Endothelial cell (in vitro differentiated cells): Measurements from ENCODE around the gene MUSK. TPM values are rescaled to one million over a fixed set of nuclear protein-coding genes. Genes with fewer than 3 reads are reported as not detected.

ENCODE experiments used
- DNase-seq: peaks from one replicate; pipeline ENCODE4 v3.0.0; 2021; ENCODE audit warnings: low spot score
- H3K27ac Mint-ChIP-seq: one replicate; pipeline ENCODE4 v1.8.0; 2021; ENCODE audit warnings: mixed read lengths, inconsistent platforms; ENCODE audit not compliant: unreplicated experiment
- H3K27me3 Mint-ChIP-seq: one replicate; pipeline ENCODE4 v1.8.0; 2021; ENCODE audit warnings: mild to moderate bottlenecking, moderate library complexity, mixed read lengths, inconsistent platforms; ENCODE audit not compliant: unreplicated experiment
- H3K36me3 Mint-ChIP-seq: one replicate; pipeline ENCODE4 v1.8.0; 2021; ENCODE audit warnings: mild to moderate bottlenecking, low read depth, mixed read lengths, inconsistent platforms; ENCODE audit not compliant: unreplicated experiment
- H3K4me1 Mint-ChIP-seq: one replicate; pipeline ENCODE4 v1.8.0; 2021; ENCODE audit warnings: mild to moderate bottlenecking, mixed read lengths, inconsistent platforms; ENCODE audit not compliant: unreplicated experiment
- H3K4me3 Mint-ChIP-seq: one replicate; pipeline ENCODE4 v1.8.0; 2021; ENCODE audit warnings: mild to moderate bottlenecking, mixed read lengths, inconsistent platforms; ENCODE audit not compliant: unreplicated experiment
- H3K9me3 Mint-ChIP-seq: one replicate; pipeline ENCODE4 v1.8.0; 2021; ENCODE audit warnings: mixed read lengths, inconsistent platforms; ENCODE audit not compliant: unreplicated experiment
- total RNA-seq: library from RNA; stranded (reverse); fragmentation: NEBNext Ultra II Directional; extraction: Animal tissue kit (Norgen Biotek cat#: 25700); gene quantifications from one replicate; pipeline ENCODE4 v1.2.1, GENCODE V29; 2021; ENCODE audit not compliant: unreplicated experiment
- TF ChIP-seq, protein P1 (sequence below): fragments of 200-600 bp; sonication (generic); IDR thresholded peaks from one replicate; pipeline ENCODE4 v1.5.0; 2021; ENCODE audit warnings: antibody characterized with exemption; ENCODE audit not compliant: unreplicated experiment

MUSK gene
- total RNA-seq, 1 donor from 2014 or later = not detected

- Mint-ChIP-seq H3K9me3 (no peaks in the 10 kb centered on the region), H3K36me3 (no peaks in the 10 kb centered on the region), H3K4me3 (no peak overlapping the region), H3K4me1 (no peaks in the 10 kb centered on the region), H3K27ac (no peak overlapping the region), H3K27me3 (peaks cover 1% of the 10 kb centered on the region)
- no peak for DNase-seq
- TF ChIP-seq, protein P1, sequence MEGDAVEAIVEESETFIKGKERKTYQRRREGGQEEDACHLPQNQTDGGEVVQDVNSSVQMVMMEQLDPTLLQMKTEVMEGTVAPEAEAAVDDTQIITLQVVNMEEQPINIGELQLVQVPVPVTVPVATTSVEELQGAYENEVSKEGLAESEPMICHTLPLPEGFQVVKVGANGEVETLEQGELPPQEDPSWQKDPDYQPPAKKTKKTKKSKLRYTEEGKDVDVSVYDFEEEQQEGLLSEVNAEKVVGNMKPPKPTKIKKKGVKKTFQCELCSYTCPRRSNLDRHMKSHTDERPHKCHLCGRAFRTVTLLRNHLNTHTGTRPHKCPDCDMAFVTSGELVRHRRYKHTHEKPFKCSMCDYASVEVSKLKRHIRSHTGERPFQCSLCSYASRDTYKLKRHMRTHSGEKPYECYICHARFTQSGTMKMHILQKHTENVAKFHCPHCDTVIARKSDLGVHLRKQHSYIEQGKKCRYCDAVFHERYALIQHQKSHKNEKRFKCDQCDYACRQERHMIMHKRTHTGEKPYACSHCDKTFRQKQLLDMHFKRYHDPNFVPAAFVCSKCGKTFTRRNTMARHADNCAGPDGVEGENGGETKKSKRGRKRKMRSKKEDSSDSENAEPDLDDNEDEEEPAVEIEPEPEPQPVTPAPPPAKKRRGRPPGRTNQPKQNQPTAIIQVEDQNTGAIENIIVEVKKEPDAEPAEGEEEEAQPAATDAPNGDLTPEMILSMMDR = no peak
Observed at GRCh38 chr9:110842986-110843385, 174.4 kb downstream of the MUSK start.

GRCh38 chr9:110844121-110844520 lies 175.5 kb downstream of the MUSK start:
- Mint-ChIP-seq H3K9me3 (no peaks in the 10 kb centered on the region), H3K27me3 (peaks cover 1% of the 10 kb centered on the region), H3K4me3 (no peak overlapping the region), H3K36me3 (no peaks in the 10 kb centered on the region), H3K27ac (no peak overlapping the region), H3K4me1 (no peaks in the 10 kb centered on the region)
- no peak for DNase-seq
- TF ChIP-seq, protein P1 = no peak

GRCh38 chr9:110846215-110846614 lies 177.6 kb downstream of the MUSK start:
- no peak overlapping the region for H3K4me3 Mint-ChIP-seq
- H3K4me1 Mint-ChIP-seq = no peaks in the 10 kb centered on the region
- TF ChIP-seq, protein P1 = no peak
- no peak for DNase-seq
- H3K27me3 Mint-ChIP-seq = peaks cover 1% of the 10 kb centered on the region
- no peaks in the 10 kb centered on the region for H3K9me3 Mint-ChIP-seq
- no peaks in the 10 kb centered on the region for H3K36me3 Mint-ChIP-seq
- no peak overlapping the region for H3K27ac Mint-ChIP-seq

DNA sequence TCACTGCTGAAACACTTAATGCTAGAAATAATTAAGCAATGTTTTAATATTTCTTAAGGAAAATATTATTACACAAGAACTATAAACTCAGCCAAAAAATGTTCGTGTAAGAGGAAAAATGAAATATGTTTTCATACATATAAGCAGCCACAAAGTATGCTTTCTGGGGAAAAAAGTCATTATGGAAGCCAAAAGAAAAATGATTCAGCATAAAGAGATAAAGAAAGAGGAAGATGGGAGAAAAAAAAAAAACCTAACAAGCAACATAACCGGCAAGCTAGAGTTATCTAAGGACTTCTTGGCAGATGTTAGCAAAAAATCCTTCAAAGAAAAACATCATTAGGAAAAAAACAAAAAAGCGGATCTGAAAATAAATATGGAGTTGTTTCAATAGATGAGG lies 179.1 kb downstream of the MUSK start:
- H3K27me3 Mint-ChIP-seq = peaks cover 1% of the 10 kb centered on the region
- H3K4me1 Mint-ChIP-seq = no peaks in the 10 kb centered on the region
- H3K9me3 Mint-ChIP-seq = no peaks in the 10 kb centered on the region
- H3K27ac Mint-ChIP-seq = no peak overlapping the region
- H3K4me3 Mint-ChIP-seq = no peak overlapping the region
- no peaks in the 10 kb centered on the region for H3K36me3 Mint-ChIP-seq
- TF ChIP-seq, protein P1 = no peak
- no peak for DNase-seq

- no peaks in the 10 kb centered on the region for H3K36me3 Mint-ChIP-seq
- no peak overlapping the region for H3K4me3 Mint-ChIP-seq
- H3K27me3 Mint-ChIP-seq = no peaks in the 10 kb centered on the region
- H3K4me1 Mint-ChIP-seq = no peaks in the 10 kb centered on the region
- H3K9me3 Mint-ChIP-seq = no peaks in the 10 kb centered on the region
- TF ChIP-seq, protein P1 = no peak
- DNase-seq = no peak
- H3K27ac Mint-ChIP-seq = no peak overlapping the region
Observed at GRCh38 chr9:110850401-110851135, 182.0 kb downstream of the MUSK start.
